SK-N-SH (cell line): ENCODE results near the gene SPTLC2. TPM values are rescaled to one million over a fixed set of nuclear protein-coding genes. Genes with fewer than 3 reads are reported as not detected.
"Not testable (repeated sequence)": the region's sequence is repeated elsewhere in the genome, so short reads cannot be mapped to it uniquely, and the experiment has no call there.

Experiments used
- CTCF ChIA-PET: fragments of 300-600, 350-600 bp; formaldehyde crosslinking; extraction: SDS; loops from one replicate; lab custom pipeline; 2021; lab: Yijun Ruan, JAX
- POLR2A ChIA-PET: fragments of 350-600 bp; sonication (Branson Sonifier 250); formaldehyde crosslinking; extraction: SDS; loops from one replicate; lab custom pipeline; 2020; ENCODE audit warnings: antibody characterized with exemption, inconsistent platforms; lab: Yijun Ruan, JAX
- DNase-seq: peaks from one replicate; pipeline ENCODE4 v3.0.0; 2012
- H2AFZ ChIP-seq: fragments of 200-600 bp; sonication (generic); 2 replicates; pipeline ENCODE4 v1.8.1; 2016; ENCODE audit warnings: antibody characterized with exemption, mild to moderate bottlenecking, low read depth
- H3F3A ChIP-seq: fragments of 200-600 bp; sonication (generic); replicated peaks from 2 replicates; pipeline ENCODE3; 2016; ENCODE audit warnings: antibody characterized with exemption, mild to moderate bottlenecking; ENCODE audit not compliant: insufficient read depth
- H3K27ac ChIP-seq, 2 experiments: fragments of 200-500 bp in 1 of 2; fragments of 200-600 bp in 1 of 2; sonication (Bioruptor generic) in 1 of 2; sonication (generic), shearing (Covaris generic) in 1 of 2; 2 replicates each; pipeline versions ENCODE4 v1.5.1 to v1.6.1; 2014 to 2016; ENCODE audit warnings: low read depth in 2 of 2, inconsistent platforms in 1 of 2, low read length in 1 of 2, mild to moderate bottlenecking in 1 of 2, mixed read lengths in 1 of 2
- H3K27me3 ChIP-seq: fragments of 200-600 bp; sonication (generic), shearing (Covaris generic); 2 replicates; pipeline ENCODE4 v1.6.1; 2016; ENCODE audit warnings: mixed run types; ENCODE audit not compliant: insufficient read depth
- H3K36me3 ChIP-seq, 2 experiments: fragments of 200-500 bp in 1 of 2; fragments of 200-600 bp in 1 of 2; sonication (Bioruptor generic) in 1 of 2; sonication (generic) in 1 of 2; replicated peaks in 1 of 2; 2 replicates each; pipeline versions ENCODE3 to v1.5.1; 2014 to 2016; ENCODE audit warnings: low read length in 1 of 2, mild to moderate bottlenecking in 1 of 2; ENCODE audit not compliant: insufficient read depth in 2 of 2, control insufficient read depth in 1 of 2
- H3K4me1 ChIP-seq, 2 experiments: fragments of 200-500 bp in 1 of 2; fragments of 200-600 bp in 1 of 2; sonication (Bioruptor generic) in 1 of 2; sonication (generic), shearing (Covaris generic) in 1 of 2; 2 replicates each; pipeline versions ENCODE4 v1.5.1 to v1.6.1; 2014 to 2016; ENCODE audit warnings: low read depth in 1 of 2, low read length in 1 of 2, mixed run types in 1 of 2; ENCODE audit not compliant: insufficient read depth in 2 of 2, control insufficient read depth in 1 of 2
- H3K4me2 ChIP-seq: fragments of 200-600 bp; sonication (generic), shearing (Covaris generic); 2 replicates; pipeline ENCODE4 v1.6.1; 2017; ENCODE audit warnings: mixed run types
- H3K4me3 ChIP-seq, 2 experiments: fragments of 200-500 bp in 1 of 2; fragments of 200-600 bp in 1 of 2; sonication (Bioruptor generic) in 1 of 2; sonication (generic), shearing (Covaris generic) in 1 of 2; 2 replicates each; pipeline versions ENCODE4 v1.5.1 to v1.8.1; 2014 to 2016; ENCODE audit warnings: low read depth in 2 of 2, inconsistent platforms in 1 of 2, low read length in 1 of 2, mild to moderate bottlenecking in 1 of 2, mixed read lengths in 1 of 2, moderate library complexity in 1 of 2
- H3K79me2 ChIP-seq: fragments of 200-600 bp; sonication (generic); 2 replicates; pipeline ENCODE4 v1.8.1; 2017; ENCODE audit warnings: mild to moderate bottlenecking; ENCODE audit not compliant: insufficient read depth
- H3K9ac ChIP-seq: fragments of 200-600 bp; sonication (generic); 2 replicates; pipeline ENCODE4 v1.6.1; 2017; ENCODE audit warnings: mixed run types
- H3K9me2 ChIP-seq: fragments of 200-600 bp; sonication (generic); 2 replicates; pipeline ENCODE4 v1.6.1; 2017; ENCODE audit warnings: mixed run types
- H3K9me3 ChIP-seq: fragments of 200-600 bp; sonication (generic); 2 replicates; pipeline ENCODE4 v1.6.1; 2017; ENCODE audit warnings: mixed run types, mild to moderate bottlenecking, moderate library complexity
- H4K20me1 ChIP-seq: fragments of 200-600 bp; sonication (generic); 2 replicates; pipeline ENCODE4 v1.6.1; 2017; ENCODE audit warnings: mild to moderate bottlenecking, mixed run types; ENCODE audit not compliant: insufficient read depth
- CHD2 ChIP-seq: fragments of 150-350 bp; IDR thresholded peaks from 2 replicates; pipeline ENCODE4 v1.6.1; 2018; ENCODE audit warnings: low read length; ENCODE audit not compliant: partially characterized antibody
- FOXM1 ChIP-seq: IDR thresholded peaks from 2 replicates; pipeline ENCODE4 v1.4.0; 2012; ENCODE audit warnings: low read depth, mild to moderate bottlenecking
- GABPA ChIP-seq: IDR thresholded peaks from 2 replicates; pipeline ENCODE4 v1.4.0; 2012; ENCODE audit warnings: low read depth, mild to moderate bottlenecking
- JUND ChIP-seq: IDR thresholded peaks from 2 replicates; pipeline ENCODE4 v1.4.0; 2012
- MEF2A ChIP-seq: IDR thresholded peaks from 2 replicates; pipeline ENCODE4 v1.4.0; 2012; ENCODE audit warnings: low read depth, borderline replicate concordance
- NRF1 ChIP-seq: IDR thresholded peaks from 2 replicates; pipeline ENCODE4 v1.6.1; 2012; ENCODE audit warnings: low read depth, mild to moderate bottlenecking, low read length
- PBX3 ChIP-seq: IDR thresholded peaks from 2 replicates; pipeline ENCODE4; 2012
- POLR2AphosphoS5 ChIP-seq: IDR thresholded peaks from 2 replicates; pipeline ENCODE4 v1.6.1; 2012; ENCODE audit warnings: low read depth, low read length
- RCOR1 ChIP-seq: fragments of 150-350 bp; IDR thresholded peaks from 2 replicates; pipeline ENCODE4 v1.6.1; 2017; ENCODE audit warnings: antibody characterized with exemption, low read length
- REST ChIP-seq: IDR thresholded peaks from 2 replicates; pipeline ENCODE4 v1.6.1; 2012; ENCODE audit warnings: mild to moderate bottlenecking, low read depth, low read length, moderate library complexity
- RFX5 ChIP-seq: IDR thresholded peaks from 2 replicates; pipeline ENCODE4 v1.6.1; 2012; ENCODE audit warnings: mild to moderate bottlenecking, improper control_type of control experiment, low read length
- TAF1 ChIP-seq: IDR thresholded peaks from 2 replicates; pipeline ENCODE4 v1.6.1; 2012; ENCODE audit warnings: low read depth, mild to moderate bottlenecking, low read length, moderate library complexity, borderline replicate concordance
- YY1 ChIP-seq: IDR thresholded peaks from 2 replicates; pipeline ENCODE4 v1.4.0; 2012; ENCODE audit warnings: low read depth, mild to moderate bottlenecking
- ZBTB33 ChIP-seq: IDR thresholded peaks from 2 replicates; pipeline ENCODE4 v1.4.0; 2012; ENCODE audit warnings: low read depth, borderline replicate concordance
- WGBS: methylation state at CpG from one replicate; pipeline ENCODE4 v1.1.6; 2017; ENCODE audit warnings: low lambda C conversion rate; 5-methylcytosine and 5-hydroxymethylcytosine counted together
- polyA plus RNA-seq, 3 experiments: library from polyadenylated mRNA; depleted of rRNA; stranded (reverse); fragments of >200 nt; gene quantifications; 2 replicates each; pipeline ENCODE4 v1.2.3, GENCODE V29; 2012
- TF ChIP-seq, protein P1 (sequence below): fragments of 200-600 bp; sonication (generic); IDR thresholded peaks from 2 replicates; pipeline ENCODE4 v1.6.1; 2017; ENCODE audit warnings: antibody characterized with exemption, mild to moderate bottlenecking, moderate library complexity

The SPTLC2 gene
- polyA plus RNA-seq, 1 of the 3 experiments (the other 2 are of a cell fraction) = 10.2 TPM

- H3K9me2 ChIP-seq, H3K4me2 ChIP-seq, H3K4me3 ChIP-seq, H3K9me3 ChIP-seq, H3K27ac ChIP-seq, H3K36me3 ChIP-seq, H4K20me1 ChIP-seq, H3K79me2 ChIP-seq, H2AFZ ChIP-seq, POLR2A ChIA-PET, CTCF ChIA-PET, H3K27me3 ChIP-seq, H3K9ac ChIP-seq, H3K4me1 ChIP-seq, DNase-seq: not testable (repeated sequence)
- H3F3A ChIP-seq = peaks cover 24% of the 10 kb centered on the region
- 68% methylated on average over 4 of the region's 4 CpGs for WGBS
Observed at GRCh38 chr14:77635869-77636268, 19.4 kb upstream of the SPTLC2 start.

GRCh38 chr14:77635466-77635865 is 19.0 kb upstream of the SPTLC2 start:
- DNase-seq, H4K20me1 ChIP-seq, H3K4me3 ChIP-seq, H3K9ac ChIP-seq, POLR2A ChIA-PET, H3K4me2 ChIP-seq, H3K4me1 ChIP-seq, H3K9me2 ChIP-seq, H3K27me3 ChIP-seq, H2AFZ ChIP-seq, H3K27ac ChIP-seq, H3K79me2 ChIP-seq, CTCF ChIA-PET, H3K36me3 ChIP-seq, H3K9me3 ChIP-seq: not testable (repeated sequence)
- H3F3A ChIP-seq = peaks cover 23% of the 10 kb centered on the region
- 65% methylated on average over 8 of the region's 8 CpGs for WGBS

- Histone ChIP-seq H3K79me2 (no peaks in the 10 kb centered on the region), H3K27ac (no peak overlapping the region), H3K4me3 (no peak overlapping the region), H2AFZ (no peak overlapping the region), H4K20me1 (no peaks in the 10 kb centered on the region), H3K4me2 (no peak overlapping the region), H3K36me3 (no peaks in the 10 kb centered on the region), H3K9me2 (no peaks in the 10 kb centered on the region), H3F3A (no peaks in the 10 kb centered on the region), H3K4me1 (no peaks in the 10 kb centered on the region), H3K9ac (no peak overlapping the region), H3K27me3 (no peaks in the 10 kb centered on the region), H3K9me3 (peaks cover 7% of the 10 kb centered on the region; the same call in 1 of the 2 replicates)
- no peak for DNase-seq
- 25% methylated on average over 2 of the region's 2 CpGs for WGBS
- CTCF ChIA-PET = no interaction called here
- POLR2A ChIA-PET = no interaction called here
- TF ChIP-seq YY1 = no peak
- no peak for TF ChIP-seq TAF1
- TF ChIP-seq, protein P1, sequence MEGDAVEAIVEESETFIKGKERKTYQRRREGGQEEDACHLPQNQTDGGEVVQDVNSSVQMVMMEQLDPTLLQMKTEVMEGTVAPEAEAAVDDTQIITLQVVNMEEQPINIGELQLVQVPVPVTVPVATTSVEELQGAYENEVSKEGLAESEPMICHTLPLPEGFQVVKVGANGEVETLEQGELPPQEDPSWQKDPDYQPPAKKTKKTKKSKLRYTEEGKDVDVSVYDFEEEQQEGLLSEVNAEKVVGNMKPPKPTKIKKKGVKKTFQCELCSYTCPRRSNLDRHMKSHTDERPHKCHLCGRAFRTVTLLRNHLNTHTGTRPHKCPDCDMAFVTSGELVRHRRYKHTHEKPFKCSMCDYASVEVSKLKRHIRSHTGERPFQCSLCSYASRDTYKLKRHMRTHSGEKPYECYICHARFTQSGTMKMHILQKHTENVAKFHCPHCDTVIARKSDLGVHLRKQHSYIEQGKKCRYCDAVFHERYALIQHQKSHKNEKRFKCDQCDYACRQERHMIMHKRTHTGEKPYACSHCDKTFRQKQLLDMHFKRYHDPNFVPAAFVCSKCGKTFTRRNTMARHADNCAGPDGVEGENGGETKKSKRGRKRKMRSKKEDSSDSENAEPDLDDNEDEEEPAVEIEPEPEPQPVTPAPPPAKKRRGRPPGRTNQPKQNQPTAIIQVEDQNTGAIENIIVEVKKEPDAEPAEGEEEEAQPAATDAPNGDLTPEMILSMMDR = no peak
- no peak for TF ChIP-seq FOXM1
- no peak for TF ChIP-seq NRF1
- TF ChIP-seq GABPA = no peak
- TF ChIP-seq POLR2AphosphoS5 = no peak
- no peak for TF ChIP-seq RFX5
- TF ChIP-seq ZBTB33 = no peak
- TF ChIP-seq REST = no peak
- TF ChIP-seq JUND = no peak
- TF ChIP-seq PBX3 = no peak
- no peak for TF ChIP-seq RCOR1
- no peak for TF ChIP-seq CHD2
- TF ChIP-seq MEF2A = no peak
Observed at GRCh38 chr14:77630111-77630510, 13.7 kb upstream of the SPTLC2 start.
